Karpas-422 (cell line): ENCODE measurements around the gene SP140L. TPM values are rescaled to one million over a fixed set of nuclear protein-coding genes. Genes with fewer than 3 reads are reported as not detected.

Experiments
- DNase-seq: peaks from one replicate; pipeline ENCODE4 v3.0.0-alpha.2; 2015
- H2AFZ ChIP-seq: fragments of 200-600 bp; sonication (generic); 2 replicates; pipeline ENCODE4 v1.6.1; 2014; ENCODE audit warnings: antibody characterized with exemption, low read length, mixed read lengths
- H3K27ac ChIP-seq: fragments of 200-600 bp; sonication (generic); 2 replicates; pipeline ENCODE4 v1.5.1; 2014; ENCODE audit warnings: mild to moderate bottlenecking, low read length, moderate library complexity
- H3K27me3 ChIP-seq: fragments of 200-600 bp; sonication (generic); 2 replicates; pipeline ENCODE4 v1.6.1; 2014; ENCODE audit warnings: low read length, mixed read lengths
- H3K36me3 ChIP-seq: fragments of 200-600 bp; sonication (generic); 2 replicates; pipeline ENCODE4 v1.6.1; 2014; ENCODE audit warnings: low read length, mixed read lengths; ENCODE audit not compliant: insufficient read depth
- H3K4me1 ChIP-seq: fragments of 200-600 bp; sonication (generic); 2 replicates; pipeline ENCODE4 v1.6.1; 2014; ENCODE audit warnings: mild to moderate bottlenecking, low read length, mixed read lengths
- H3K4me2 ChIP-seq: fragments of 200-600 bp; sonication (generic); 2 replicates; pipeline ENCODE4 v1.6.1; 2014; ENCODE audit warnings: low read length, low read depth, mild to moderate bottlenecking; ENCODE audit not compliant: poor library complexity, severe bottlenecking
- H3K4me3 ChIP-seq: fragments of 200-600 bp; sonication (generic); 2 replicates; pipeline ENCODE4 v1.5.1; 2014; ENCODE audit warnings: mild to moderate bottlenecking, antibody characterized with exemption, low read length, mixed read lengths
- H3K79me2 ChIP-seq: fragments of 200-600 bp; sonication (generic); 2 replicates; pipeline ENCODE4 v1.6.1; 2014; ENCODE audit warnings: mild to moderate bottlenecking, low read length, mixed read lengths
- H3K9ac ChIP-seq: fragments of 200-600 bp; sonication (generic); 2 replicates; pipeline ENCODE4 v1.6.0; 2014; ENCODE audit warnings: low read length
- H3K9me2 ChIP-seq: fragments of 200-600 bp; sonication (generic), shearing (Covaris generic); replicated peaks from 2 replicates; pipeline ENCODE4 v1.6.0; 2014; ENCODE audit warnings: mild to moderate bottlenecking, low read length, moderate library complexity; ENCODE audit not compliant: insufficient read depth
- H3K9me3 ChIP-seq: fragments of 300-700, 200-600 bp; sonication (generic); 2 replicates; pipeline ENCODE4 v1.6.1; 2014; ENCODE audit warnings: low read length, mixed read lengths
- H4K20me1 ChIP-seq: fragments of 200-600 bp; sonication (generic); 2 replicates; pipeline ENCODE4 v1.6.1; 2014; ENCODE audit warnings: mild to moderate bottlenecking, antibody characterized with exemption, low read length, low read depth; ENCODE audit not compliant: insufficient read depth
- total RNA-seq: library from RNA; depleted of rRNA; stranded (reverse); fragments of >200 nt; shearing (Covaris generic); gene quantifications from 2 replicates; pipeline ENCODE4 v1.2.3, GENCODE V29; 2014; ENCODE audit warnings: low replicate concordance

SP140L gene
- total RNA-seq, 1 experiment from 2014 or later: 17.0 TPM

DNA sequence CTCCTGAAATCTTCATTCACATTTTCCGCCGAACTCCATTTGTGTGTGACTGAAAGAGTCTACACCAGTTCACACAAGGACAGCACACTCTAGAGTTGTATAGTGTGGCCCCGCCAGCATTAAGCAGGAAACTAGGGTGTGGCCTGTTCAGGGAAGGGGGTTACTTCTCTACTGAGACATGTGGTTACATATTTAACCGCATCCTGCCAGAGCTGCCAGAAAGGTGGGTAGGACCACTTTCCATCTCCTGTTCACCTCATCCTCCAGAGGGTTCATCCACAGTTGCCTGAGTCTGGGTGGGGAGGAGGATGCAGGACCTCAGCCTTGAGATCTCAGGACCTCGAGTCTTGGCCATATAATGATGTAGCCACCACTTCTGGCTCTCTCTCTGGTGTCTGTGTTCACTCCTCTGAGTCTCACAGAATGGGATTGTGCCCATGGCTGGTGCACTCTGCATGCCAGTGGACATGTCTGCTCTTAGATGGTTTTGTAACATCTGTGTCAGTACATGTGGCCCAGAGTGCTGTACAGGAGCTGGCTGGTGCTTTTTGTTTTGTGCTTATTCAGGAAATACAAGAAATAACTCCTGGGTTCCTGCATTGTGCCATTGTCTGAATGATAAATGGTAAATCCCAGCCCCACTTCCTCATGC is 7.7 kb upstream of the SP140L start:
- no peak overlapping the region for H3K27ac ChIP-seq
- H2AFZ ChIP-seq: peak overlapping the region; percentile 19; the same call in 1 of the 2 replicates
- no peaks in the 10 kb centered on the region for H3K27me3 ChIP-seq
- H3K4me1 ChIP-seq: peaks cover 13% of the 10 kb centered on the region
- H3K36me3 ChIP-seq: no peaks in the 10 kb centered on the region
- DNase-seq: peak; percentile 47
- H3K79me2 ChIP-seq: no peaks in the 10 kb centered on the region
- H3K9ac ChIP-seq: no peak overlapping the region
- no peak overlapping the region for H3K4me3 ChIP-seq
- no peaks in the 10 kb centered on the region for H3K9me2 ChIP-seq
- no peak overlapping the region for H3K4me2 ChIP-seq
- H3K9me3 ChIP-seq: no peaks in the 10 kb centered on the region
- H4K20me1 ChIP-seq: no peaks in the 10 kb centered on the region

- Histone ChIP-seq H2AFZ (no peak overlapping the region), H3K27me3 (no peaks in the 10 kb centered on the region), H3K4me1 (peaks cover 13% of the 10 kb centered on the region), H3K9me3 (no peaks in the 10 kb centered on the region), H3K4me2 (no peak overlapping the region), H3K9ac (no peak overlapping the region), H3K4me3 (no peak overlapping the region), H4K20me1 (no peaks in the 10 kb centered on the region), H3K36me3 (no peaks in the 10 kb centered on the region), H3K9me2 (no peaks in the 10 kb centered on the region), H3K79me2 (no peaks in the 10 kb centered on the region), H3K27ac (no peak overlapping the region)
- no peak for DNase-seq
Observed at GRCh38 chr2:230321031-230321430, 6.0 kb upstream of the SP140L start.

- no peaks in the 10 kb centered on the region for H3K9me2 ChIP-seq
- no peak overlapping the region for H2AFZ ChIP-seq
- no peak for DNase-seq
- H3K9ac ChIP-seq: no peak overlapping the region
- no peaks in the 10 kb centered on the region for H3K36me3 ChIP-seq
- H3K9me3 ChIP-seq: no peaks in the 10 kb centered on the region
- H4K20me1 ChIP-seq: no peaks in the 10 kb centered on the region
- no peaks in the 10 kb centered on the region for H3K27me3 ChIP-seq
- H3K4me2 ChIP-seq: no peak overlapping the region
- H3K79me2 ChIP-seq: peaks cover 7% of the 10 kb centered on the region
- no peak overlapping the region for H3K4me3 ChIP-seq
- H3K4me1 ChIP-seq: peaks cover 24% of the 10 kb centered on the region
- H3K27ac ChIP-seq: no peak overlapping the region
Observed at GRCh38 chr2:230322561-230323384, 4.2 kb upstream of the SP140L start.

DNA sequence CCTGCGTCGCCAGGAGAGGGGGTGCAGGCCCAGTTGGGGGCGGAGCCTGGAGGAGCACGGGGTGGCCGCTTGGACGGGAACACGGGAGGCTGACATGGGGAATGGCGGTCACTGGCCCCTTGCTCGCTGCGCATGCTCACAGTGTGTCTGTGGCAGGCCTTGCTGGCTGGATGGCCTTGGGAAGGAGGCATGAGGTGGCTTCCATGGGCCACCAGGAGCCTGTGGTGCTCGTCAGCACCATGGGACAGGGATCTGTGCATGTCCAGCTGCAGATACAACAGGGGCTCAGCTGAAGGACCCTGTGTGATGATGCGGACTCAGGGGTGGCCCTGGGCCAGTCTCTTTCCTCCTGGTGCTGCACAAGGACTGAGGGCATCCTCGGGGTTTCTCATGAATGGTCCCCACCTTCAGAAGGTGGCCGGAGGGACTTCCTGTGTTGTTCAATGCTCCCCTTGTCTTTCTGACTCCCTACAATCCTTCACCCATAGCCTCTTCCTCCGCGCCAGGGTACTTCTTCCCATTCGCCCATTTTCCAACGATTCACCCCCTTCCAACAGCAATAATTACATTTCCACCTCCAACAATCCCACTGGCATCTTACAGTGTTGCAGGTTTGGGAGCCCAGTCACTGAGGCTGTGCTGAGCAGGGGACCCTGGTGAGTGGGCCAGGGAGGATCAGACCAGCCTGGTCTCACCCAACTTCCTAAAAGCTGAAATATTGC is 3.4 kb upstream of the SP140L start:
- Histone ChIP-seq H3K79me2 (peaks cover 15% of the 10 kb centered on the region), H3K27ac (no peak overlapping the region), H3K36me3 (no peaks in the 10 kb centered on the region), H3K9me3 (no peaks in the 10 kb centered on the region), H3K4me1 (peaks cover 26% of the 10 kb centered on the region), H3K9me2 (no peaks in the 10 kb centered on the region), H4K20me1 (no peaks in the 10 kb centered on the region), H3K4me2 (no peak overlapping the region), H3K9ac (no peak overlapping the region), H2AFZ (no peak overlapping the region), H3K27me3 (no peaks in the 10 kb centered on the region), H3K4me3 (no peak overlapping the region)
- peak; percentile 71 for DNase-seq

DNA sequence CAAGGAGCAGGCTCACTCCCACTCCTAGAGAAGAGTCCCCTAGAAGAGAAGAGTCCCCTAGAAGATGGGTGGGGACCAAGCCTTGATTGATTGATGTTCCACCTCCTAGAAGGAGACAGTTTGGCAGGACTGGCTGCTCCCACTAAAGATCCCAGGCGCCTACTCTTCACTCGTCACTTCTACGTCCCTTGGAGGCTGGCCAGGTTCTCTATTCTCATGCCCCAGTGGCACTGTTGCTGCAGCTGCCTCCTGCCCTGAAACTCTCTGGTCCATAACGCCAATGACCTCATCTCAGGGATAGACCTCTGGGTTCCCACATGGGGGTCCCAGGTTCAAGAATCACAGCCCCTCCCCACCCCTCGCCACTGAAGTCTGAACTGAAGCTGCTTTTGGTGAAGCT is 2.5 kb upstream of the SP140L start:
- Histone ChIP-seq H3K36me3 (no peaks in the 10 kb centered on the region), H4K20me1 (no peaks in the 10 kb centered on the region), H3K9me2 (no peaks in the 10 kb centered on the region), H3K79me2 (peaks cover 24% of the 10 kb centered on the region), H3K4me1 (peaks cover 25% of the 10 kb centered on the region), H2AFZ (no peak overlapping the region), H3K27me3 (no peaks in the 10 kb centered on the region), H3K4me2 (no peak overlapping the region), H3K4me3 (no peak overlapping the region), H3K27ac (no peak overlapping the region), H3K9ac (no peak overlapping the region), H3K9me3 (no peaks in the 10 kb centered on the region)
- DNase-seq: no peak

DNA sequence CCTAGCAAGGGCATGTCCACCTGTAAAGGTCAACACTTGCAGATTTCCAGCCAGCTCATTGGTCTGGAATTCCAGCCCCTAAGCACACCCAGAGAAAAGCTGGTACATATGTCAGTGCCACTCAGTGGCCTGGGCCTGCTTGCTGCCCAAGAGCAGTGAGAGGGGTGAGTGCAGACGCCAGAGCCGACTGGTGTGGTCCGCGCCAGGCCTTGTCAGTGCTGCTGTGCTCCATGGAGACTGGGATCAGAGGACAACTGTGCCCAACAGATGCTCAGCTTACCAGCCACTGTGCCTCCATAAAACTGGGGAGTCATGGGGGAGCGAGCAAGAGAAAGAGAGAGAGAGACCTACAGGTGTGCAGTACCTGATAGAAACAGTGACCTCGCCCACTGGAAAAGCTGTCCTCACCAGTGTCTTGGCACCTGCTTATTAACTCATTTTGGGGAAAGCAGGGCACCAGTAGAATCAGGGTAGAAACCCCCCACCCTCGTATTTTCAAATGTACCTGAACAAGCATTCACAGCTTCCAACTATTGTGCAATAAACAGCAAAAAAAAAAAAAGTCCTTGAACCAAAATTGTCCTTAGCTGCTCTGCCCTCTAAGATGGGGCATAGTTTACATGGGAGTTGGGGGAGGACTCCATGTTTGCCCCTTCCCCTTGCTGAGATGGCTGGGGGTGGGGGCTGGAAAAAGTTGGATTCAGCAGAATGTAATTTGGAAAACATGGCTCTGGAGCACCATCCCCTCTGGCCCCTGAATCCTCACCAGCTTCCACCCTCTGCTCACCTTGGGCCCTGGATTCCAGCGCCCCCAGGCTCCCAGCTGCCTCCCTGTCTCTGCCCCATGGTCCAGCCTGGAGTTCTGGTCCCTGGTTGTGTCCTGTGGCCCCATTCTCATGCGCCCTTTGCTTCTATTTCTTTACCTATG is 1.4 kb upstream of the SP140L start:
- DNase-seq: no peak
- Histone ChIP-seq H3K4me2 (peak overlapping the region; percentile 88), H3K36me3 (0 out of 2 replicates have a peak, but pooled peaks cover 4% of the 10 kb centered on the region), H3K27me3 (no peaks in the 10 kb centered on the region), H3K9ac (no peak overlapping the region), H3K4me1 (peaks cover 28% of the 10 kb centered on the region), H3K9me2 (no peaks in the 10 kb centered on the region), H4K20me1 (no peaks in the 10 kb centered on the region), H2AFZ (no peak overlapping the region), H3K9me3 (no peaks in the 10 kb centered on the region), H3K27ac (no peak overlapping the region), H3K79me2 (peaks cover 35% of the 10 kb centered on the region), H3K4me3 (no peak overlapping the region)

DNA sequence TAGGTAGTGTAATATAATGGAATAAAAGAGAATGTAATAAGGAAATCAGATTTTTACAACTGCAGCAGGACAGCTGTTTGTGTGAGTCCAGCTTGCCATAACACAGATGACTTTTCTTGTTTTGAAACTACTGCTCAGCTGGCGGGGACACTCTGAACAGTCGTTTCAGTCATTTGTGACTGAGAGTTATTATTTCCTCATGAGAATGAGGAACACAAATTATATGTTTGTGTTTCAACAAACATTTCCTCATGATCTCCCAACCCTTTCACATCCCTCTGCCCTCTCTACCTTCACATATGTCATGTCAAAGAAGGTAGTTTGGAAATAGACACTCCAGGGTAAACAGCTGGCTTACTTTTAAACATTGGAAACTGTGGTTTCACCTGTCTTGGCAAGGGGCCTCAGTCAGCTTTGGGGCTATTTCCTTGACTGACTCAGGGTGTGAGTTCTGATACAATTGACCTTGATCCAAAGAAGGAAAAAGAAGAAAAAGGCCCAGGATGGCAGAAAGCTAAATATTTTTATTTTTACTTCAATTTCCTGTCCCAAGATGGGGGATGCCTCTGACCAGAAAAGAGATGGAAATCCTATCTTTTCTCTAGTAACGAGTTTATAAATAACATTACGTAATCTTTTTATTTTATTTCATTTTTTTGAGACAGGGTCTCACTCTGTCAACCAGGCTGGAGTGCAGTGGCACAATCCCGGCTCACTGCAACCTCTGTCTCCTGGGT is 593 bp downstream of the SP140L start:
- no peaks in the 10 kb centered on the region for H4K20me1 ChIP-seq
- DNase-seq: peak; percentile 56
- H3K27me3 ChIP-seq: no peaks in the 10 kb centered on the region
- peak overlapping the region; percentile 75 for H3K9ac ChIP-seq
- H3K9me3 ChIP-seq: no peaks in the 10 kb centered on the region
- H3K4me3 ChIP-seq: peak overlapping the region; percentile 76
- peaks cover 28% of the 10 kb centered on the region for H3K4me1 ChIP-seq
- peak overlapping the region; percentile 52 for H3K27ac ChIP-seq
- H3K36me3 ChIP-seq: 0 out of 2 replicates have a peak, but pooled peaks cover 4% of the 10 kb centered on the region
- H3K4me2 ChIP-seq: peak overlapping the region; percentile 88
- H2AFZ ChIP-seq: peak overlapping the region; percentile 91
- no peaks in the 10 kb centered on the region for H3K9me2 ChIP-seq
- peaks cover 50% of the 10 kb centered on the region for H3K79me2 ChIP-seq
